Measurements from ENCODE around the gene IFNA17.
"Not testable (repeated sequence)": the region's sequence is repeated elsewhere in the genome, so short reads cannot be mapped to it uniquely, and the experiment has no call there.

Gene IFNA17

DNA sequence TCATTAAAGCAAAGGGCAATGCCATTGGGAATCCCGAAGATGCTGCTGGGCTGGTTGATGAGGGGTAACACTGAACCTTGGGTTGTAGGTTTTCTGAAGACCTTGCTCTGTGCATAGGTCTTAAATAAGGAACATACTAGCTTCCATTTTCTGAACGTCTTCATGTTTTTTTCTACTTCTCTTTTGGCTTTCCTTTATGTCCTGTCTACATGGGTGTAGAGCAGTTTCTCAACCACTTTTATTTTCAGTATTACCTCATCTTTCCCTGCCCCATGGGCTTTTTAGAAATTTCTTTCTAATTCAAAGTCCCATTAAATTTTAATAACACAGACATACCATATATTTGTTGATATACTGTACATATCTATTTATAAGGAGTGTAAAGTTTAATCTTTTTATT is 11.9 kb upstream of the IFNA17 start, which contains the start of gene IFNA14:
IFNA14 (minus strand) TSS at position 95 of the 400 bp plus-strand sequence; CDS start at position 25, 70 bp downstream.
- H3K9me3 ChIP-seq (ENCODE audit: control insufficient read depth, insufficient read depth, low read depth, low read length) = no peaks in the 10 kb centered on the region
- POLR2A ChIA-PET = no interaction called here
- H3K4me1 ChIP-seq (ENCODE audit: control insufficient read depth, insufficient read depth, low read length) = no peaks in the 10 kb centered on the region
- H3K36me3 ChIP-seq (ENCODE audit: control insufficient read depth in 2 of 2, insufficient read depth in 1 of 2, low read length in 2 of 2) = no peaks in the 10 kb centered on the region
- CTCF ChIA-PET = interaction anchor here (0.6 kb wide), 2 partner anchors 79 to 1265 kb away, joined by 3 to 8 read pairs; no protein-coding TSS in a partner anchor
- TF ChIP-seq ZNF23 (tag by site-specific recombination; IDR thresholded peaks at IDR 0.05; ENCODE audit: borderline replicate concordance) = no peak
- TF ChIP-seq ZSCAN30 (tag by site-specific recombination; IDR thresholded peaks at IDR 0.05) = no peak
- no peak for TF ChIP-seq ZNF37A (tag by site-specific recombination; IDR thresholded peaks at IDR 0.05)
- TF ChIP-seq, protein P1, sequence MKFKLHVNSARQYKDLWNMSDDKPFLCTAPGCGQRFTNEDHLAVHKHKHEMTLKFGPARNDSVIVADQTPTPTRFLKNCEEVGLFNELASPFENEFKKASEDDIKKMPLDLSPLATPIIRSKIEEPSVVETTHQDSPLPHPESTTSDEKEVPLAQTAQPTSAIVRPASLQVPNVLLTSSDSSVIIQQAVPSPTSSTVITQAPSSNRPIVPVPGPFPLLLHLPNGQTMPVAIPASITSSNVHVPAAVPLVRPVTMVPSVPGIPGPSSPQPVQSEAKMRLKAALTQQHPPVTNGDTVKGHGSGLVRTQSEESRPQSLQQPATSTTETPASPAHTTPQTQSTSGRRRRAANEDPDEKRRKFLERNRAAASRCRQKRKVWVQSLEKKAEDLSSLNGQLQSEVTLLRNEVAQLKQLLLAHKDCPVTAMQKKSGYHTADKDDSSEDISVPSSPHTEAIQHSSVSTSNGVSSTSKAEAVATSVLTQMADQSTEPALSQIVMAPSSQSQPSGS (tag by site-specific recombination; IDR thresholded peaks at IDR 0.05; ENCODE audit: low read depth) = no peak
- TF ChIP-seq, protein P2, sequence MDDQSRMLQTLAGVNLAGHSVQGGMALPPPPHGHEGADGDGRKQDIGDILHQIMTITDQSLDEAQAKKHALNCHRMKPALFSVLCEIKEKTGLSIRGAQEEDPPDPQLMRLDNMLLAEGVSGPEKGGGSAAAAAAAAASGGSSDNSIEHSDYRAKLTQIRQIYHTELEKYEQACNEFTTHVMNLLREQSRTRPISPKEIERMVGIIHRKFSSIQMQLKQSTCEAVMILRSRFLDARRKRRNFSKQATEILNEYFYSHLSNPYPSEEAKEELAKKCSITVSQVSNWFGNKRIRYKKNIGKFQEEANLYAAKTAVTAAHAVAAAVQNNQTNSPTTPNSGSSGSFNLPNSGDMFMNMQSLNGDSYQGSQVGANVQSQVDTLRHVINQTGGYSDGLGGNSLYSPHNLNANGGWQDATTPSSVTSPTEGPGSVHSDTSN (CRISPR knock-in tag; IDR thresholded peaks at IDR 0.05) = no peak
- TF ChIP-seq, protein P3, sequence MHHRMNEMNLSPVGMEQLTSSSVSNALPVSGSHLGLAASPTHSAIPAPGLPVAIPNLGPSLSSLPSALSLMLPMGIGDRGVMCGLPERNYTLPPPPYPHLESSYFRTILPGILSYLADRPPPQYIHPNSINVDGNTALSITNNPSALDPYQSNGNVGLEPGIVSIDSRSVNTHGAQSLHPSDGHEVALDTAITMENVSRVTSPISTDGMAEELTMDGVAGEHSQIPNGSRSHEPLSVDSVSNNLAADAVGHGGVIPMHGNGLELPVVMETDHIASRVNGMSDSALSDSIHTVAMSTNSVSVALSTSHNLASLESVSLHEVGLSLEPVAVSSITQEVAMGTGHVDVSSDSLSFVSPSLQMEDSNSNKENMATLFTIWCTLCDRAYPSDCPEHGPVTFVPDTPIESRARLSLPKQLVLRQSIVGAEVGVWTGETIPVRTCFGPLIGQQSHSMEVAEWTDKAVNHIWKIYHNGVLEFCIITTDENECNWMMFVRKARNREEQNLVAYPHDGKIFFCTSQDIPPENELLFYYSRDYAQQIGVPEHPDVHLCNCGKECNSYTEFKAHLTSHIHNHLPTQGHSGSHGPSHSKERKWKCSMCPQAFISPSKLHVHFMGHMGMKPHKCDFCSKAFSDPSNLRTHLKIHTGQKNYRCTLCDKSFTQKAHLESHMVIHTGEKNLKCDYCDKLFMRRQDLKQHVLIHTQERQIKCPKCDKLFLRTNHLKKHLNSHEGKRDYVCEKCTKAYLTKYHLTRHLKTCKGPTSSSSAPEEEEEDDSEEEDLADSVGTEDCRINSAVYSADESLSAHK (tag by site-specific recombination; IDR thresholded peaks at IDR 0.05) = no peak
- no peak for TF ChIP-seq TCF7L2 (IDR thresholded peaks at IDR 0.05; ENCODE audit: borderline replicate concordance, low read depth, low read length)
- no peak for TF ChIP-seq RBAK (tag by site-specific recombination; IDR thresholded peaks at IDR 0.05)
- no peak within 1 kb of the TSS for H3K4me3 ChIP-seq (ENCODE audit: low read depth, low read length)
- no peak within 1 kb of the TSS for H3K27ac ChIP-seq (ENCODE audit: extremely low read depth, low read depth, low read length)

DNA sequence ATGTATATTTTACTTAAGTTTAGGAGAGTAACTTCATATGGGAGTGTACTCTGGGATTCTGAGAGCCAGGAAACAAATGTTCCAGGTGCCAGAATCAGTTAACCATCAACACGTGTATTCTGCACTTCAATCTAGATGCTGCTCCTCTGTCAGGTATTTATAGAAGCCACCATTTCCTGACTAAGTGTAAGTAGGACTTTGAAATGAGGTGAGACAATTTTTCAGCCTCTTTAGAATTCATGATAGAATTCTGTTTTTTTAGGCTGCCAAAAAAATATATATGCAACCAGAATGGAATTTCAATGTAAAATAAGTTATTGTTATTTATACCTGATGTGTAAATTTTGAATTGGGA is 8.3 kb upstream of the IFNA17 start:
- H3K27ac ChIP-seq (ENCODE audit: extremely low read depth, low read depth, low read length); H3K4me1 ChIP-seq (ENCODE audit: control insufficient read depth, insufficient read depth, low read length); H3K36me3 ChIP-seq (ENCODE audit: control insufficient read depth in 2 of 2, insufficient read depth in 1 of 2, low read length in 2 of 2); H3K9me3 ChIP-seq (ENCODE audit: control insufficient read depth, insufficient read depth, low read depth, low read length); POLR2A ChIA-PET; H3K4me3 ChIP-seq (ENCODE audit: low read depth, low read length): not testable (repeated sequence)
- CTCF ChIA-PET = interaction anchor here (0.6 to 2.7 kb wide), 50 partner anchors 8 to 1239 kb away, joined by 3 to 24 read pairs (median 4); no protein-coding TSS in a partner anchor

DNA sequence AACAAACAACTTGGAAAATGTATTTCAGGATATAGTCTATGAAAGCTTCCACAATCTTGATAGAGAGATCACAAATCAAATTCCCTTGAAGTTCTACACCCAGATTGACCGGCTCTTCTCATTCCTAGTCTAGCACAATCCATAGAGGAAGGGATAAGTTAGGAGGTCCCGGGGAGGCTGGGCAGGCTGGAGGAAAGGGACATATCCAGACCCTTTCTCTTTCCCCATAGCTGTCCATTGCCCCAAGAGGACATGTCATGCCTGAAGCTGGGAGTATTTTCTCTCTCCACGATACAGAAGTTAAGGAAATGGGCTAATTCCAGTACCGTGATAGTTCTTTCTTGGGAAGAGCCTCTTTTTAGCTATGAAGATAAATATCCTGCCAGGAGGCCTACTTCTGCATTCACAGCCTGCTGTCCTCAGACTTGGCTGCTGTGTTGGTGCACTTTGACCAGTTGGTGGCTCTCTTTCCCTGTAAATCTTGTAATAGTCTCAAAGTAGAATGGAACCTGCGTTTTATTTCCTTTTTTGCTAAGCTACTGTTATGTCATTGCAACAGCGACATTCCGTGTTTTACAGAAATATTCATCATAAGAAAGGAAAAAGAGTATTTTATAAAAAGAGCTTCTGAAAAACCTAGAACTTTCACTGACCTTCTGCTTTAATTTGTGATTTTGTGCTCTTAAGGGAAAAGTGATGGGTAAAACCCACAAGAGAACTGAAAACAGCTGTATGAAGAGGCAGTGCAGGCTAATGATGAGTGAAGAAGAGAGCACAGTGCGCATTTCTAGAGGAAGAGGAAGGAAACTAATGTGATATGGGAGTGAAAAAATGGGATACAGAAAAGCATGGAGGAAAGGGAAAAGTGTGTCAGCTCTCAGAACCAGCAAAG is 7.7 kb upstream of the IFNA17 start:
- H3K36me3 ChIP-seq (ENCODE audit: control insufficient read depth in 2 of 2, insufficient read depth in 1 of 2, low read length in 2 of 2); POLR2A ChIA-PET; H3K4me1 ChIP-seq (ENCODE audit: control insufficient read depth, insufficient read depth, low read length); H3K4me3 ChIP-seq (ENCODE audit: low read depth, low read length); H3K9me3 ChIP-seq (ENCODE audit: control insufficient read depth, insufficient read depth, low read depth, low read length); H3K27ac ChIP-seq (ENCODE audit: extremely low read depth, low read depth, low read length): not testable (repeated sequence)
- TF ChIP-seq, protein P4, sequence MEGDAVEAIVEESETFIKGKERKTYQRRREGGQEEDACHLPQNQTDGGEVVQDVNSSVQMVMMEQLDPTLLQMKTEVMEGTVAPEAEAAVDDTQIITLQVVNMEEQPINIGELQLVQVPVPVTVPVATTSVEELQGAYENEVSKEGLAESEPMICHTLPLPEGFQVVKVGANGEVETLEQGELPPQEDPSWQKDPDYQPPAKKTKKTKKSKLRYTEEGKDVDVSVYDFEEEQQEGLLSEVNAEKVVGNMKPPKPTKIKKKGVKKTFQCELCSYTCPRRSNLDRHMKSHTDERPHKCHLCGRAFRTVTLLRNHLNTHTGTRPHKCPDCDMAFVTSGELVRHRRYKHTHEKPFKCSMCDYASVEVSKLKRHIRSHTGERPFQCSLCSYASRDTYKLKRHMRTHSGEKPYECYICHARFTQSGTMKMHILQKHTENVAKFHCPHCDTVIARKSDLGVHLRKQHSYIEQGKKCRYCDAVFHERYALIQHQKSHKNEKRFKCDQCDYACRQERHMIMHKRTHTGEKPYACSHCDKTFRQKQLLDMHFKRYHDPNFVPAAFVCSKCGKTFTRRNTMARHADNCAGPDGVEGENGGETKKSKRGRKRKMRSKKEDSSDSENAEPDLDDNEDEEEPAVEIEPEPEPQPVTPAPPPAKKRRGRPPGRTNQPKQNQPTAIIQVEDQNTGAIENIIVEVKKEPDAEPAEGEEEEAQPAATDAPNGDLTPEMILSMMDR (tag by site-specific recombination; IDR thresholded peaks at IDR 0.05) = peak; percentile 27; the same call in 1 of the 2 replicates
- peak; percentile 80 for TF ChIP-seq ZNF654 (tag by site-specific recombination; IDR thresholded peaks at IDR 0.05; ENCODE audit: low read depth)
- TF ChIP-seq ZNF664 (tag by site-specific recombination; IDR thresholded peaks at IDR 0.05) = peak; percentile 23; the same call in 1 of the 2 replicates
- CTCF ChIA-PET = interaction anchor here (0.6 to 2.7 kb wide), 58 partner anchors 9 to 1238 kb away, joined by 3 to 24 read pairs (median 4); partner anchors contain the start of gene IFNA16

Data from HEK293 (cell line).